ENCODE data around the gene CKB. TPM values are rescaled to one million over a fixed set of nuclear protein-coding genes. Genes with fewer than 3 reads are reported as not detected.

CKB gene
- total and polyA plus RNA-seq, 9 of the 15 experiments (the other 6 are each of a cell fraction or from before 2014, with no cell fraction given): 23.9 to 692 (median 132) TPM

DNA sequence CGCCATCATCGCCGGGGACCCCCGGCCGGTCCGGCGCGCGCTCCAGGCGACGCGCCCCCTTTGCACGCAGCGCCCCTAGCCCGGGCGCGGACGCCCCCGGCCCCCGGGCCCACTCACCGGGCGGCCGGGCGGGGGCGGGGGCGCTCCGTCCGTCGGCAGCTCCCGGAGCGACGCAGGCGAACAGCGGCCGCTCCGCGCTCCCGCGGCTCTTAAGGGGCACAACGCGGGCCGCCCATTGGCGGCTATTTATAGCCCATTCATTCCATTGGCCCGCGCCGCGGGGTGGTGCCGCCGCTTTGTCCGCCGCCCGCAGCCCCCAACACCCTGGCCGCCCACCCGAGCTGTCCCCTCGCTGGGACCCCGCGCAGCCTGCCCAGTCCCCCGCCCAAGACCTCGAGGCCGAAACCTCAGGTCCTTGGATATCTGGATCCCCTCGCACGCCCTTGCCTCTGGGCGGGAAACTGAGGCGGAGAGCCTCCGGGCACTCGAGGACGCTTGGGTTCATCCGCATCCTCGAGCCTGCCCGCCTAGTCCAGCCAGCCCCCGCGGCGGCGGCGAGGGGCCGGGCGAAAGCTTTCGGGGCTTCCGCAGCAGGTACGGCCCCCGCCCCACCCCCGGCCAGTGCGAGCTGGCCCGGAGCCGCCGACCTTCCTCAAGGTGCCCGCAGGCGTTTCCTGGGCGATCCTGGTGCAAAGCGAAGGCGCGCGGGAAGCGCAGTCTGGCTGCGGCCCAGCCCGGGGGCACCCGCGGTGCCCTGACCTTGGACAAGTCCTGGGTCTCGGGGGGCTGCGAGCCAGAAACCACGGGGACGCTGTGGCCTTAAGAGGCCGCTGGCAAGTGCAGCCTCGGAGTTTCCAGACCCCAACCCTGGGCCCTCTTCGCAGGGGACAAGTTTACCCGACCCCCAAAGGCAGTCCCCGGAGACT, at the start of gene CKB (continued):
- peak; percentile 50 for TF ChIP-seq CCNT2 (IDR thresholded peaks at IDR 0.05; ENCODE audit: borderline replicate concordance, extremely low read depth, insufficient read length, low read depth, low read length)
- TF ChIP-seq, protein P1, sequence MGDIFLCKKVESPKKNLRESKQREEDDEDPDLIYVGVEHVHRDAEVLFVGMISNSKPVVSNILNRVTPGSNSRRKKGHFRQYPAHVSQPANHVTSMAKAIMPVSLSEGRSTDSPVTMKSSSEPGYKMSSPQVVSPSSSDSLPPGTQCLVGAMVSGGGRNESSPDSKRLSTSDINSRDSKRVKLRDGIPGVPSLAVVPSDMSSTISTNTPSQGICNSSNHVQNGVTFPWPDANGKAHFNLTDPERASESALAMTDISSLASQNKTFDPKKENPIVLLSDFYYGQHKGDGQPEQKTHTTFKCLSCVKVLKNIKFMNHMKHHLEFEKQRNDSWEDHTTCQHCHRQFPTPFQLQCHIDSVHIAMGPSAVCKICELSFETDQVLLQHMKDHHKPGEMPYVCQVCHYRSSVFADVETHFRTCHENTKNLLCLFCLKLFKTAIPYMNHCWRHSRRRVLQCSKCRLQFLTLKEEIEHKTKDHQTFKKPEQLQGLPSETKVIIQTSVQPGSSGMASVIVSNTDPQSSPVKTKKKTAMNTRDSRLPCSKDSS (IDR thresholded peaks at IDR 0.05; ENCODE audit: low read depth, partially characterized antibody): no peak
- no peak for TF ChIP-seq NR3C1 (CRISPR knock-in tag; IDR thresholded peaks at IDR 0.05)
- no peak for TF ChIP-seq ZNF780A (CRISPR knock-in tag; IDR thresholded peaks at IDR 0.05)
- TF ChIP-seq TAF1 (IDR thresholded peaks at IDR 0.05; ENCODE audit: control insufficient read depth, extremely low read depth, insufficient read depth, low read length, severe bottlenecking): peak; percentile 94
- TF ChIP-seq ZNF668 (CRISPR knock-in tag; IDR thresholded peaks at IDR 0.05): no peak
- TF ChIP-seq, protein P2, sequence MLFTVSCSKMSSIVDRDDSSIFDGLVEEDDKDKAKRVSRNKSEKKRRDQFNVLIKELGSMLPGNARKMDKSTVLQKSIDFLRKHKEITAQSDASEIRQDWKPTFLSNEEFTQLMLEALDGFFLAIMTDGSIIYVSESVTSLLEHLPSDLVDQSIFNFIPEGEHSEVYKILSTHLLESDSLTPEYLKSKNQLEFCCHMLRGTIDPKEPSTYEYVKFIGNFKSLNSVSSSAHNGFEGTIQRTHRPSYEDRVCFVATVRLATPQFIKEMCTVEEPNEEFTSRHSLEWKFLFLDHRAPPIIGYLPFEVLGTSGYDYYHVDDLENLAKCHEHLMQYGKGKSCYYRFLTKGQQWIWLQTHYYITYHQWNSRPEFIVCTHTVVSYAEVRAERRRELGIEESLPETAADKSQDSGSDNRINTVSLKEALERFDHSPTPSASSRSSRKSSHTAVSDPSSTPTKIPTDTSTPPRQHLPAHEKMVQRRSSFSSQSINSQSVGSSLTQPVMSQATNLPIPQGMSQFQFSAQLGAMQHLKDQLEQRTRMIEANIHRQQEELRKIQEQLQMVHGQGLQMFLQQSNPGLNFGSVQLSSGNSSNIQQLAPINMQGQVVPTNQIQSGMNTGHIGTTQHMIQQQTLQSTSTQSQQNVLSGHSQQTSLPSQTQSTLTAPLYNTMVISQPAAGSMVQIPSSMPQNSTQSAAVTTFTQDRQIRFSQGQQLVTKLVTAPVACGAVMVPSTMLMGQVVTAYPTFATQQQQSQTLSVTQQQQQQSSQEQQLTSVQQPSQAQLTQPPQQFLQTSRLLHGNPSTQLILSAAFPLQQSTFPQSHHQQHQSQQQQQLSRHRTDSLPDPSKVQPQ (CRISPR knock-in tag; IDR thresholded peaks at IDR 0.05; ENCODE audit: borderline replicate concordance): no peak
- TF ChIP-seq, protein P3, sequence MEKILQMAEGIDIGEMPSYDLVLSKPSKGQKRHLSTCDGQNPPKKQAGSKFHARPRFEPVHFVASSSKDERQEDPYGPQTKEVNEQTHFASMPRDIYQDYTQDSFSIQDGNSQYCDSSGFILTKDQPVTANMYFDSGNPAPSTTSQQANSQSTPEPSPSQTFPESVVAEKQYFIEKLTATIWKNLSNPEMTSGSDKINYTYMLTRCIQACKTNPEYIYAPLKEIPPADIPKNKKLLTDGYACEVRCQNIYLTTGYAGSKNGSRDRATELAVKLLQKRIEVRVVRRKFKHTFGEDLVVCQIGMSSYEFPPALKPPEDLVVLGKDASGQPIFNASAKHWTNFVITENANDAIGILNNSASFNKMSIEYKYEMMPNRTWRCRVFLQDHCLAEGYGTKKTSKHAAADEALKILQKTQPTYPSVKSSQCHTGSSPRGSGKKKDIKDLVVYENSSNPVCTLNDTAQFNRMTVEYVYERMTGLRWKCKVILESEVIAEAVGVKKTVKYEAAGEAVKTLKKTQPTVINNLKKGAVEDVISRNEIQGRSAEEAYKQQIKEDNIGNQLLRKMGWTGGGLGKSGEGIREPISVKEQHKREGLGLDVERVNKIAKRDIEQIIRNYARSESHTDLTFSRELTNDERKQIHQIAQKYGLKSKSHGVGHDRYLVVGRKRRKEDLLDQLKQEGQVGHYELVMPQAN (IDR thresholded peaks at IDR 0.05; ENCODE audit: borderline replicate concordance): no peak
- TF ChIP-seq PTBP1 (IDR thresholded peaks at IDR 0.05; ENCODE audit: low read depth, low read length): no peak
- TF ChIP-seq RAD21 (CRISPR knock-in tag; conservative IDR thresholded peaks at IDR 0.05 in 1 of 2, IDR thresholded peaks at IDR 0.05 in 1 of 2): no peak
- TF ChIP-seq DPF2 (IDR thresholded peaks at IDR 0.05): no peak
- peak; percentile 72 for TF ChIP-seq POLR2H (tag; IDR thresholded peaks at IDR 0.05; ENCODE audit: low read depth)
- TF ChIP-seq, protein P4, sequence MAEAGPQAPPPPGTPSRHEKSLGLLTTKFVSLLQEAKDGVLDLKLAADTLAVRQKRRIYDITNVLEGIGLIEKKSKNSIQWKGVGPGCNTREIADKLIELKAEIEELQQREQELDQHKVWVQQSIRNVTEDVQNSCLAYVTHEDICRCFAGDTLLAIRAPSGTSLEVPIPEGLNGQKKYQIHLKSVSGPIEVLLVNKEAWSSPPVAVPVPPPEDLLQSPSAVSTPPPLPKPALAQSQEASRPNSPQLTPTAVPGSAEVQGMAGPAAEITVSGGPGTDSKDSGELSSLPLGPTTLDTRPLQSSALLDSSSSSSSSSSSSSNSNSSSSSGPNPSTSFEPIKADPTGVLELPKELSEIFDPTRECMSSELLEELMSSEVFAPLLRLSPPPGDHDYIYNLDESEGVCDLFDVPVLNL (CRISPR knock-in tag; IDR thresholded peaks at IDR 0.05; ENCODE audit: low read depth): no peak
- no peak for TF ChIP-seq ZKSCAN8 (CRISPR knock-in tag; IDR thresholded peaks at IDR 0.05)
- TF ChIP-seq, protein P5, sequence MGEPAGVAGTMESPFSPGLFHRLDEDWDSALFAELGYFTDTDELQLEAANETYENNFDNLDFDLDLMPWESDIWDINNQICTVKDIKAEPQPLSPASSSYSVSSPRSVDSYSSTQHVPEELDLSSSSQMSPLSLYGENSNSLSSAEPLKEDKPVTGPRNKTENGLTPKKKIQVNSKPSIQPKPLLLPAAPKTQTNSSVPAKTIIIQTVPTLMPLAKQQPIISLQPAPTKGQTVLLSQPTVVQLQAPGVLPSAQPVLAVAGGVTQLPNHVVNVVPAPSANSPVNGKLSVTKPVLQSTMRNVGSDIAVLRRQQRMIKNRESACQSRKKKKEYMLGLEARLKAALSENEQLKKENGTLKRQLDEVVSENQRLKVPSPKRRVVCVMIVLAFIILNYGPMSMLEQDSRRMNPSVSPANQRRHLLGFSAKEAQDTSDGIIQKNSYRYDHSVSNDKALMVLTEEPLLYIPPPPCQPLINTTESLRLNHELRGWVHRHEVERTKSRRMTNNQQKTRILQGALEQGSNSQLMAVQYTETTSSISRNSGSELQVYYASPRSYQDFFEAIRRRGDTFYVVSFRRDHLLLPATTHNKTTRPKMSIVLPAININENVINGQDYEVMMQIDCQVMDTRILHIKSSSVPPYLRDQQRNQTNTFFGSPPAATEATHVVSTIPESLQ (CRISPR knock-in tag; IDR thresholded peaks at IDR 0.05): no peak
- TF ChIP-seq RUNX1 (IDR thresholded peaks at IDR 0.05; ENCODE audit: low read depth): no peak
